Stimulated activated CD4-positive, alpha-beta T cell treated with anti-CD3 and anti-CD28 coated beads, Interleukin-12 subunit alpha, Interleukin-12 subunit beta, amount 100 ng/mL, for 4 hours (primary cell): ENCODE measurements around the gene NR5A1.
A peak's percentile ranks its signal among the peaks of the same experiment; 100 is the strongest.

ENCODE experiments used
- DNase-seq: peaks from one replicate; pipeline ENCODE4 v3.0.0-alpha.2; 2020

The NR5A1 gene

GRCh38 chr9:124456341-124457078, 50.7 kb downstream of the NR5A1 start:
- DNase-seq = no peak

GRCh38 chr9:124455820-124456219, 51.4 kb downstream of the NR5A1 start:
- no peak for DNase-seq

GRCh38 chr9:124454791-124455443, 52.3 kb downstream of the NR5A1 start:
- DNase-seq = no peak

- no peak for DNase-seq
Observed at GRCh38 chr9:124454296-124454695, 52.9 kb downstream of the NR5A1 start.

GRCh38 chr9:124453586-124454191, 53.5 kb downstream of the NR5A1 start:
- DNase-seq = no peak

GRCh38 chr9:124452841-124453585, 54.2 kb downstream of the NR5A1 start:
- DNase-seq = no peak

GRCh38 chr9:124452326-124452725, 54.9 kb downstream of the NR5A1 start:
- DNase-seq = no peak

- DNase-seq = no peak
Observed at GRCh38 chr9:124450931-124451661, 56.1 kb downstream of the NR5A1 start.

GRCh38 chr9:124450241-124450924, 56.8 kb downstream of the NR5A1 start, which contains the start of gene ADGRD2:
TSS of gene ADGRD2 (plus strand) at chr9:124450451. CDS start at chr9:124451667, 1,216 bp downstream.
- DNase-seq = peak; percentile 5

- no peak for DNase-seq
Observed at GRCh38 chr9:124449381-124450151, 57.6 kb downstream of the NR5A1 start.

- no peak for DNase-seq
Observed at GRCh38 chr9:124448019-124448418, 59.2 kb downstream of the NR5A1 start.

GRCh38 chr9:124447297-124447661, 59.9 kb downstream of the NR5A1 start:
- DNase-seq = no peak

GRCh38 chr9:124444166-124444565, 63.0 kb downstream of the NR5A1 start:
- no peak for DNase-seq

- no peak for DNase-seq
Observed at GRCh38 chr9:124443625-124444024, 63.6 kb downstream of the NR5A1 start.

- no peak for DNase-seq
Observed at GRCh38 chr9:124442826-124443225, 64.4 kb downstream of the NR5A1 start.

GRCh38 chr9:124442379-124442778, 64.8 kb downstream of the NR5A1 start:
- DNase-seq = no peak

GRCh38 chr9:124441291-124441690, 65.9 kb downstream of the NR5A1 start:
- DNase-seq = no peak

GRCh38 chr9:124440786-124441185, 66.4 kb downstream of the NR5A1 start:
- DNase-seq = no peak

GRCh38 chr9:124439686-124440243, 67.4 kb downstream of the NR5A1 start:
- no peak for DNase-seq

- DNase-seq = no peak
Observed at GRCh38 chr9:124439086-124439485, 68.1 kb downstream of the NR5A1 start.

- DNase-seq = no peak
Observed at GRCh38 chr9:124438091-124438490, 69.1 kb downstream of the NR5A1 start.
